Measurements from ENCODE around the gene TMEM212. TPM values are rescaled to one million over a fixed set of nuclear protein-coding genes. Genes with fewer than 3 reads are reported as not detected.

The TMEM212 gene
- total and polyA plus RNA-seq, 2 experiments from 2014 or later = not detected

DNA sequence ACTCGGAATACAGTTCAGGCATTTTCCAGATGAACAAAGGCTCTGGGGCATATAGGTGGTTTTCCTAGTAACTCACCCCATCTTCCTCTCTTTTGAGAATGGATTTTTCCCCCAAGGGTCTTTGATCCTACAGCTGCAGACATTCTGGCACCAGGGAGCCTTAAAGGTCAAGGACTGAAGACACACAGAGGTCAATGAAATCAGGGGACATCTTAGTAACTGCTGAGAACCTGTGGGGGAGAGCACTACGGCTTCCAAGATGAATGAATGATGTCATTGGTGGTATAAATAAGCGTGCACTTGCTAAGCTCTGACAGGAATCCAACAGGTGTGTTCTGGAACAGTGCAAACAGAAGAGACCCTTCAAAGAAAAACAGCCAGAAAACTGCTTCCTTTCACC lies 36.3 kb downstream of the TMEM212 start:
- no peak for DNase-seq (ENCODE audit: low read depth in 1 of 2, low spot score in 1 of 2)
- H3K36me3 ChIP-seq = no peaks in the 10 kb centered on the region
- H3K4me3 ChIP-seq = no peak overlapping the region
- H3K9me3 ChIP-seq (ENCODE audit: low read depth) = no peaks in the 10 kb centered on the region
- no peaks in the 10 kb centered on the region for H3K27me3 ChIP-seq
- no peak for TF ChIP-seq CTCF (IDR thresholded peaks at IDR 0.05; ENCODE audit: low read depth, low read length)
- peak overlapping the region; percentile 77 for H3K27ac ChIP-seq
- peaks cover 33% of the 10 kb centered on the region for H3K4me1 ChIP-seq (ENCODE audit: low read depth)

DNA sequence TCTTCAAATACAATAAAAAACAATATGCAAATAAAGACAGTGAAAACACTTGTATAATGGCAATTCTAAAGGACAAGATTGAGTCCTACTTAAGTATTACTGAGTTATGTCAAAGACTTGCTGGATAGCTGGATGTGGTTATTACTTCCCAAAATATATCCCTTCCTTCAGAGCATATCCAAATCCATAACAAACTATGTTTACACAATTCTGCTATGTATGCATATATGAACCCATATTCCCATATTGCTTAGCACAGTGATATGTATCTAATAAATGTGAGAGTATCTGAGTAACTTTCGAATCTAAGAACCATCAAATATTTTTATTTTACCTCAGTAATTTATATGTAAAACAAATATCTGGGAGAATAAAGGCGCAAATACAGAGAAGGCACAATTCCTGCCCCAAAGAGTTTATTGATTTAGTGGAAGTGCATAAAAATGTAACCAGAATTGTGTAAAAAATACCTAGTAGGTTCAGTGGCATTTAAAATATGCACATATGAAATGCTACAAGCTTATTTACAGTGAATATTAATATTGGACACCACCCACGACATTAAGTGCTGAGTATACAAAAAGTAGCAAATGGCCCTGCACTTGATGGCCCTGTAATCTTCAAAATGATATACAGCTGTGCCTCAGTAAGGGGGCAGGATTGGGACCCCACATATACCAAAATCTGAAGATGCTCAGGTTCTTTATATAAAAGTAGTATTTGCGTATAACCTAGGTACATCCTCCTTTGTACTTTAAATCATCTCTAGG lies 37.1 kb downstream of the TMEM212 start:
- Histone ChIP-seq H3K27me3 (no peaks in the 10 kb centered on the region), H3K9me3 (ENCODE audit: low read depth) (no peaks in the 10 kb centered on the region), H3K4me1 (ENCODE audit: low read depth) (peaks cover 27% of the 10 kb centered on the region), H3K4me3 (no peak overlapping the region), H3K36me3 (no peaks in the 10 kb centered on the region), H3K27ac (peak overlapping the region; percentile 77)
- DNase-seq (ENCODE audit: low read depth in 1 of 2, low spot score in 1 of 2) = no peak
- TF ChIP-seq CTCF (IDR thresholded peaks at IDR 0.05; ENCODE audit: low read depth, low read length) = no peak

DNA sequence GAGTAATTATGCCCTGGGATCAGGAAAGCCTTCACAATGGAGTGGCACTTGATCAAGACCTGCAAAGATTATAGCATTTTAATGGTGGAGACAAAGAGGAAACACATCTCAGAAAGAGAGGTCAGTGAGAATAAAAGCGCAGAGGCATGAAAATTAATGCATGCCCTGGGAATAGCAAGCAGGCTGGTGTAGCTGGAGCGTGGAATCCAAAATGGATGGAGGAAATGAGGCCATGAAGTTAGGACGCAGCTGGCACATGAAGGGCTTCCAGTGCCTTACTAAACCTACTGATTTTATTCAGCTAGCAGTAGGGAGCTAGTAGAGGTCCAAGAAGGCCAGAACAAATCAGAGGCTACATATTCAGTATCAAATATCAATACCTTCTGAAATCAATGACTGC lies 38.1 kb downstream of the TMEM212 start:
- Histone ChIP-seq H3K9me3 (ENCODE audit: low read depth) (no peaks in the 10 kb centered on the region), H3K27me3 (no peaks in the 10 kb centered on the region), H3K4me1 (ENCODE audit: low read depth) (peaks cover 27% of the 10 kb centered on the region), H3K36me3 (no peaks in the 10 kb centered on the region), H3K27ac (no peak overlapping the region), H3K4me3 (no peak overlapping the region)
- no peak for DNase-seq (ENCODE audit: low read depth in 1 of 2, low spot score in 1 of 2)
- TF ChIP-seq CTCF (IDR thresholded peaks at IDR 0.05; ENCODE audit: low read depth, low read length) = no peak

DNA sequence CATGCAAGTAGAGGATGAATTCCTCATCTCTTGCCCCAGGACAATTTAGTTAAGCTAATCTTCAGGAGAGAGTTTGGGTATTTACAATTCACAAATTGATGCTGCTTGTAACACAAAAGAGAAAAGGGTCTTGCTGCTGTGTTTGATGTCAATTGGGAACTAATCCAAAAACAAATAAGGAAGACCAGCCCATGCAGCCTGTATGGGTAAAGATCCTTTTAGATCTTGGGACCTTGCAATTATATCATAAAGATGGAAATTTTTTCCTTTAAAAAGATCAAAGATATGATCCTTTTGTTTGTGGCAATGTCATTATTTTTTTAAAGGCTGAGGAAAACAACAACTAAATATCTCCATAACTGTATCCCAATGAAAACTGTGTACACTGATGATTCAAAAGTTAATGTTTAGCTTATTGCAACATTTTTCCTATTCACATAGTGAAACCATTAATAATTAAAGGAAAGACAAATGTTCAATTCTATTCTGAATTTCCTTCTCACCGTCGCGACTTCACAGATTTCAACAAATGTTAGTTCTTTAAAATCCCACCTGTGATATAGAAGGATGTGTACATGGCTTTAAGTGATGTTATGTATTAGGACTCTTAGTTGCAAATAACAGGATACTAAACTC lies 40.2 kb downstream of the TMEM212 start:
- no peaks in the 10 kb centered on the region for H3K27me3 ChIP-seq
- peaks cover 22% of the 10 kb centered on the region for H3K4me1 ChIP-seq (ENCODE audit: low read depth)
- DNase-seq (ENCODE audit: low read depth in 1 of 2, low spot score in 1 of 2) = no peak
- H3K9me3 ChIP-seq (ENCODE audit: low read depth) = no peaks in the 10 kb centered on the region
- H3K36me3 ChIP-seq = no peaks in the 10 kb centered on the region
- H3K27ac ChIP-seq = no peak overlapping the region
- H3K4me3 ChIP-seq = no peak overlapping the region
- no peak for TF ChIP-seq CTCF (IDR thresholded peaks at IDR 0.05; ENCODE audit: low read depth, low read length)

DNA sequence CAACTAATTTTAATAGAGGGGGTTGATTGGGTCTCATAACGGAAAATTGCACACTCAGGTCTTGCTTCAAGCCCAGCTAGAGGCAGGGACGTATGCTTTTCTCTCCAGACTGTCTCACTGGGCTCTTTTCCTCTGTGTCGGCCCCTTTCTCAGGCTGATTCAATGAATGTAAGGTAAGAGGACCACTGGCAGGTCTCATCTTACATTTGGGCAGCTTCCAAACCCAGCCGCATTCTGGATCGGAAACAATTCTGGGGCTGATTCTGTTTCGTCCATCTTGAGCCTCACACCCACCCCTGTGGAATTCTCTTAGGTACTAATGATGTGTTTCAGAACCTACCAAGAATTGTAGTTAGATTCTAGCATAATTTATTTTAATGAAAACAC lies 40.7 kb downstream of the TMEM212 start:
- DNase-seq (ENCODE audit: low read depth in 1 of 2, low spot score in 1 of 2) = no peak
- no peak overlapping the region for H3K4me3 ChIP-seq
- H3K27me3 ChIP-seq = no peaks in the 10 kb centered on the region
- TF ChIP-seq CTCF (IDR thresholded peaks at IDR 0.05; ENCODE audit: low read depth, low read length) = no peak
- H3K4me1 ChIP-seq (ENCODE audit: low read depth) = peaks cover 17% of the 10 kb centered on the region
- no peaks in the 10 kb centered on the region for H3K36me3 ChIP-seq
- H3K9me3 ChIP-seq (ENCODE audit: low read depth) = no peaks in the 10 kb centered on the region
- no peak overlapping the region for H3K27ac ChIP-seq

All from cardiac muscle cell (in vitro differentiated cells and primary cell).